Measurements from ENCODE around the gene ANKH. TPM values are rescaled to one million over a fixed set of nuclear protein-coding genes. Genes with fewer than 3 reads are reported as not detected.

ANKH gene
- polyA plus RNA-seq, 1 donor (not counting 4 experiments of a cell fraction or from before 2014, with no cell fraction given): 13.8 TPM

DNA sequence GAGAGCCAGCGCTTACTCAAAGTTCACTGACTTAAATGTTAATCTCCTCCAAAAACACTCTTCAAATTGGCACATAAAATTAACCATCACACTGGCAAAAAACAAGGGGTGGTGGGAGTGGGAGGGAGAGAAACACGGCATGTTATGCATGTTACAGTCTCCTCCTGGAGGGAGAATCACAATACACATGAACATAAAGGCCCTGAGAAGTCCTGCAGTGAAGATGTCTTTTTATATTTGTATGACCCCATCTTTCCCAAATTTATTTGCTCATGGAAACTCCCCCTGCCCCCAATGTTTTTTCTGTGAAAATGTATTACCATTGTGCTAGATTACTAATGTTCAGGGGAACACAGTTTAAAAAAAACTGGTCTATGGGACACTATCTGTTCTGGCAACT is 37.8 kb upstream of the ANKH start:
- DNase-seq (ENCODE audit: low read depth, low spot score) (no peak), FAIRE-seq (no peak)
- Histone ChIP-seq H3K36me3 (ENCODE audit: control insufficient read depth in 2 of 2, extremely low read depth in 1 of 2, insufficient read depth in 2 of 2, low read length in 2 of 2) (no peaks in the 10 kb centered on the region), H3K4me2 (ENCODE audit: control insufficient read depth, extremely low read depth, insufficient read depth, low read depth, low read length) (no peak overlapping the region), H2AFZ (ENCODE audit: control insufficient read depth, low read length) (no peak overlapping the region), H3K27ac (ENCODE audit: control insufficient read depth, insufficient read depth, low read length) (no peak overlapping the region), H3K79me2 (ENCODE audit: control insufficient read depth, insufficient read depth, low read length) (no peaks in the 10 kb centered on the region), H4K20me1 (ENCODE audit: control insufficient read depth, extremely low read depth, insufficient read depth, low read length) (no peaks in the 10 kb centered on the region), H3K4me3 (ENCODE audit: control insufficient read depth in 2 of 3, extremely low read depth in 1 of 3, insufficient read depth in 2 of 3, low read depth in 1 of 3, low read length in 3 of 3) (no peak overlapping the region), H3K9ac (ENCODE audit: control insufficient read depth, extremely low read depth, insufficient read depth, low read length) (no peak overlapping the region), H3K4me1 (ENCODE audit: control insufficient read depth, extremely low read depth, insufficient read depth, low read length) (peaks cover 2% of the 10 kb centered on the region), H3K27me3 (ENCODE audit: control insufficient read depth, extremely low read depth, insufficient read depth, low read length) (no peaks in the 10 kb centered on the region), H3K9me1 (ENCODE audit: control insufficient read depth, extremely low read depth, insufficient read depth, low read length) (no peaks in the 10 kb centered on the region), H3K9me3 (ENCODE audit: control insufficient read depth, low read depth, low read length) (no peaks in the 10 kb centered on the region)
- dilution Hi-C loops (cut with MboI; ENCODE audit: extremely low pct_ligation_motif_present, low sequenced_read_pairs): no loop called here
- TF ChIP-seq CTCF (optimal IDR thresholded peaks at IDR 0.05 in 1 of 3, IDR thresholded peaks at IDR 0.05 in 1 of 3, conservative IDR thresholded peaks at IDR 0.05 in 1 of 3; ENCODE audit: extremely low read depth in 1 of 3, insufficient read depth in 2 of 3, low read length in 3 of 3): no peak
- no peak for TF ChIP-seq EZH2 (IDR thresholded peaks at IDR 0.05; ENCODE audit: low read length)

DNA sequence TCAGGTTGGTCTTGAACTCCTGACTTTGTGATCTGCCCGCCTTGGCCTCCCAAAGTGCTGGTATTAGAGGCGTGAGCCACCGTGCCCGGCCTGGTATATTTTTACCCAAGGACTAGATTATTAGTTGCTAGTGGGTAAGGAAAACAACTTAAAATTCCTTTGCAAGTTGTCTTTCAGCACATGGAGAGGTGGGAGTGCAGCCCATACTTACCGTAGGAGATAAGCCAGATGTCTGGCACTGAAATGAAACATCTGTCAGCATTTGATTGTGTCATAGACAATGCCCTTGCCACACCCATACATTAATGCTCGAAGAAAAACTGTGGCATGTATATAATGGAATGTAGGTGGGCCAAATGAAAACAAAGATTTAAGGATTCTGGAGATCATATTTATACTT is 36.6 kb upstream of the ANKH start:
- Histone ChIP-seq H3K79me2 (ENCODE audit: control insufficient read depth, insufficient read depth, low read length) (no peaks in the 10 kb centered on the region), H3K9me1 (ENCODE audit: control insufficient read depth, extremely low read depth, insufficient read depth, low read length) (no peaks in the 10 kb centered on the region), H3K9ac (ENCODE audit: control insufficient read depth, extremely low read depth, insufficient read depth, low read length) (no peak overlapping the region), H3K36me3 (ENCODE audit: control insufficient read depth in 2 of 2, extremely low read depth in 1 of 2, insufficient read depth in 2 of 2, low read length in 2 of 2) (no peaks in the 10 kb centered on the region), H3K4me3 (ENCODE audit: control insufficient read depth in 2 of 3, extremely low read depth in 1 of 3, insufficient read depth in 2 of 3, low read depth in 1 of 3, low read length in 3 of 3) (no peak overlapping the region), H3K4me2 (ENCODE audit: control insufficient read depth, extremely low read depth, insufficient read depth, low read depth, low read length) (peak overlapping the region; percentile 18), H4K20me1 (ENCODE audit: control insufficient read depth, extremely low read depth, insufficient read depth, low read length) (no peaks in the 10 kb centered on the region), H2AFZ (ENCODE audit: control insufficient read depth, low read length) (no peak overlapping the region), H3K9me3 (ENCODE audit: control insufficient read depth, low read depth, low read length) (no peaks in the 10 kb centered on the region), H3K4me1 (ENCODE audit: control insufficient read depth, extremely low read depth, insufficient read depth, low read length) (peaks cover 7% of the 10 kb centered on the region), H3K27me3 (ENCODE audit: control insufficient read depth, extremely low read depth, insufficient read depth, low read length) (no peaks in the 10 kb centered on the region), H3K27ac (ENCODE audit: control insufficient read depth, insufficient read depth, low read length) (no peak overlapping the region)
- TF ChIP-seq EZH2 (IDR thresholded peaks at IDR 0.05; ENCODE audit: low read length) (no peak), CTCF (optimal IDR thresholded peaks at IDR 0.05 in 1 of 3, IDR thresholded peaks at IDR 0.05 in 1 of 3, conservative IDR thresholded peaks at IDR 0.05 in 1 of 3; ENCODE audit: extremely low read depth in 1 of 3, insufficient read depth in 2 of 3, low read length in 3 of 3) (no peak)
- no peak for FAIRE-seq
- no peak for DNase-seq (ENCODE audit: low read depth, low spot score)
- dilution Hi-C loops (cut with MboI; ENCODE audit: extremely low pct_ligation_motif_present, low sequenced_read_pairs): no loop called here
